ENCODE measurements around the gene EXOC4.

Gene EXOC4

DNA sequence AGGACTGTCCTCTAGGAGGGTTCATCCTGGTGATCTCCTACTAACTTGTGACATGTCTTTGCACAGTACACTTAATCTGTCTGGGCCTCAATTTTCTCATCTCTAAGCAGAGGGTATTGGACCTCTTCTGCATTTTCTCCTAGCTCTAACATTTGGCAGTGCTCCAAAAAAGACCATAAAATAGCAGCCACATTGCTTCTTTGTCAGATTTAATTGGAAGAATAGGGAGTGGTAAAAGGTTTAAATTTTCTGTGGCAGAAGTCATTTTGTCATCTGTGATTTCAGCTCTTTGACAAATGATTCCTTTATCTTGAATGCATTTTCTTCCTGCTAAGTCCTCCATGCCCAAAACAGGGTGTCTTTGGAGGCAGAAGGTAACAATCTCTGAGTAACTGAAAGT, 584.3 kb downstream of the EXOC4 start:
- no peak overlapping the region for H3K27ac ChIP-seq
- TF ChIP-seq, protein P1, sequence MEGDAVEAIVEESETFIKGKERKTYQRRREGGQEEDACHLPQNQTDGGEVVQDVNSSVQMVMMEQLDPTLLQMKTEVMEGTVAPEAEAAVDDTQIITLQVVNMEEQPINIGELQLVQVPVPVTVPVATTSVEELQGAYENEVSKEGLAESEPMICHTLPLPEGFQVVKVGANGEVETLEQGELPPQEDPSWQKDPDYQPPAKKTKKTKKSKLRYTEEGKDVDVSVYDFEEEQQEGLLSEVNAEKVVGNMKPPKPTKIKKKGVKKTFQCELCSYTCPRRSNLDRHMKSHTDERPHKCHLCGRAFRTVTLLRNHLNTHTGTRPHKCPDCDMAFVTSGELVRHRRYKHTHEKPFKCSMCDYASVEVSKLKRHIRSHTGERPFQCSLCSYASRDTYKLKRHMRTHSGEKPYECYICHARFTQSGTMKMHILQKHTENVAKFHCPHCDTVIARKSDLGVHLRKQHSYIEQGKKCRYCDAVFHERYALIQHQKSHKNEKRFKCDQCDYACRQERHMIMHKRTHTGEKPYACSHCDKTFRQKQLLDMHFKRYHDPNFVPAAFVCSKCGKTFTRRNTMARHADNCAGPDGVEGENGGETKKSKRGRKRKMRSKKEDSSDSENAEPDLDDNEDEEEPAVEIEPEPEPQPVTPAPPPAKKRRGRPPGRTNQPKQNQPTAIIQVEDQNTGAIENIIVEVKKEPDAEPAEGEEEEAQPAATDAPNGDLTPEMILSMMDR (conservative IDR thresholded peaks at IDR 0.05): no peak
- TF ChIP-seq ZFX (IDR thresholded peaks at IDR 0.05): no peak

DNA sequence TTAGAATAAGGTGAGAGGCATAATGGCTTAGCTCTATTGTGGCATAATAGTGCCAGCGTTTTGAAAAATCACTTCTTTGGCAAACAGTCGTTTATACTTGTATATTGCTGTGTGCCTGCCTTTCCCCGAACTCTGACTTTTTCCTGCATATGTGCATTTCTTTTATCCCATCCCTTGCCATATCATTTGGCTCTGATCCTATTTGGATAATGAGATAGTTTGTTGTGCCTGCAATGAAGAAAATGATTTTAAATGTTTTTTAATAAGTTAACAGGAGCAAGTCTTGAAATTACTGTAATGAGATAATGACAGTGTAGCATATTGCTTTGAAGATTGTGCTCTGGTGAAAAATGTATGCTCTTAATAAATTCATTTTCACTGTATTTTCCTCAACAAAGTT, 586.2 kb downstream of the EXOC4 start:
- H3K27ac ChIP-seq: no peak overlapping the region
- TF ChIP-seq ZFX (IDR thresholded peaks at IDR 0.05): no peak
- TF ChIP-seq, protein P1 (conservative IDR thresholded peaks at IDR 0.05): no peak

DNA sequence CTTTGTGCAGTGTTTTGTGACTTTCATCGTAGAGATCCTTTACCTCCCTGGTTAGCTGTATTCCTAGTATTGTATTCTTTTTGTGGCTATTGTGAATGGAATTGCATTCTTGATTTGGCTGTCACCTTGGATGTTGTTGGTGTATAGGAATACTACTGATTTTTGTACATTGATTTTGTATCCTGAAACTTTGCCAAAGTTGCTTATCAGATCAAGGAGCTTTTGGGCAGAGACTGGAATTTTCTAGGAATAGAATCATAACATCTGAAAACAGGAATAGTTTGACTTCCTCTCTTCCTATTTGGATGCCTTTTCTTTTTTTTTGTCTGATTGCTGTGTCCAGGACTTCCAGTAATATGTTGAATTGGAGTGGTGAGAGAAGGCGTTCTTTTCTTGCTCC, 590.5 kb downstream of the EXOC4 start:
- no peak overlapping the region for H3K27ac ChIP-seq
- TF ChIP-seq, protein P1 (conservative IDR thresholded peaks at IDR 0.05): no peak
- no peak for TF ChIP-seq ZFX (IDR thresholded peaks at IDR 0.05)

DNA sequence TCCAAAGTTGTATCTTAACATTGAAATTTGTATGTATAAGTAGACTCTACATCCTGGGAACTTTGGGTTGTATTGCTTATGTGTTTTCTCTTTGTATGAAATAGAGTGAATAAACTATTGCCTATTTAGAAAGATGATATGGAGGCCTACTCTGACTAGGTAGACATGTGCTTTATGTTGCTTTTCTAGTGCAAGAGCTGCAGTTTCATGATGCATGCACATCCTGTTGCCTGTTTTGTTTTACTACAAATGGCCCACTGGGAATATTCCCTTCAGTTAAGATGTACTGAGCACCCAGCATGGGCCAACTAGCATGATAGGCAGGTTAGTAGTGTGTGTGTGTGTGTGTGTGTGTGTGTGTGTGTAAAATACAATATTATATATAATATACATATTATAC, 592.1 kb downstream of the EXOC4 start:
- TF ChIP-seq, protein P1 (conservative IDR thresholded peaks at IDR 0.05): no peak
- no peak for TF ChIP-seq ZFX (IDR thresholded peaks at IDR 0.05)
- no peak overlapping the region for H3K27ac ChIP-seq

DNA sequence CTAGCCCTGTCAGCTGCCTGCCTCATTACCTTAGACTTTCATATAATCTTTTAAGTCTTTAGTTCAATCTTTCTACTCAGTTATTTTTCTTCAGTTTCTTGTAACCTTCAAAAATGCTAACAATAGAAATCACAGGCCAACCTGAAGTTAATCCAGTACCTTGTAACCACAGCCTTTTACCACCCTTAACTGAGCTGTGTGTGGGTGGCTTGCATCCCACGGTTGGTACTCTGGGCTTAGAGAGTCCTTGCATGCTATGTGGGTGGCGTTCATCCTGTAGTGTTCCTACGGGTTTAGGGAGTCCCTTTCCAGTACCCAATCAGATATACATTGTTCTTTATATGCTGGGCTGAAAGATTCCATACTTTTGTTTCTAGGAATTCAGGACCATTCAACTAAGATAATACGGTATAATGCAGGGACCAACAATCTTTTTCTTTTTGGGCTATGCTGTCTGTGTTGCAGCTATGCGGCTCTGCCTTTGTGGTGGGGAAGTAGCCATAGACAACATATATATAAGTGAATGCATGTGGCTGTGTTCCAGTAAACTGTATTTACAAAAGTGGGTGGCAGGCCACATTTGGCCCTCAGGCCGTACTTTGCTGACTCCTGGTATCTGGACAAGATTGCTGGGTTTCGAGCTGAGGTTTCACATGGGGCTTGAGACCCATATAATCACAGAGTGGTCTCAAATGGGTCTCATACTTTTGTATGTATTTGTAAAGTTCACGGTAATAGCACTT, 593.5 kb downstream of the EXOC4 start:
- H3K27ac ChIP-seq: no peak overlapping the region
- TF ChIP-seq ZFX (IDR thresholded peaks at IDR 0.05): no peak
- TF ChIP-seq, protein P1 (conservative IDR thresholded peaks at IDR 0.05): no peak

DNA sequence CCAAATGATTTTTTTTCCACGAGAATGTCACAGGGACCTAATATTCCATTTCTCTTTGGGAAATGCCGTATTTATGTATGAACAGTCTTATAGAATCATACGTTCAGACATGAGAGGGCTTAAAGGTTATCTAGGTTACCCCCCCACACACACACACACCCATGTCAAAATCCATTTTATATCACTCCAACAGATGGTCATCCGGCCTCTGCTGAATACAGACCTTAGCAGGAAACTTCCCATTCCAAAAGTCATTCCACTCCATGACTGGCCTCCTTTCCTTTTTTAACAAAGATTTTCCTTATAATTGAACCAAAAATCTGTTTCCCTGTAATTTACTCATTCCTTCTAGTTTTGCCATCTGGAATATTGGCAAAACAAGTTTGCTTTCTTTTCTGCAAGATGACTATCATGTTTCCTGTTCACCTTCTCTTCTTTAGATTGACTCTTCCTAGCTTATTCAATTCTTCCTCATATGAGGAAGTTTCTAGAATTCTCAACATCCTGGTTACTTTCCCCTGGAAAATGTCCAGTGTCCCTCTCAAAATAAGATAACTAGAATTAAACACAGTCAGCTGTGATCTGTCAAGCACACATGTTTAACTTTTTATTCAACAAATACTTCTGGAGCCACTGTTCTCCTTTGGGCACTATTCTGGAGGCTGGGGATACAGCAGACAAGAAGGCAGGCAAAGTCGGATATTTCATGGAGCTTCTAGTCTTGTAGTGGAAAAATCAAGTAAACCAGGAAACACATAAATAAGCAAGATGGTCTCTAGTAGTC, 597.8 kb downstream of the EXOC4 start:
- TF ChIP-seq, protein P1 (conservative IDR thresholded peaks at IDR 0.05): no peak
- TF ChIP-seq ZFX (IDR thresholded peaks at IDR 0.05): no peak
- no peak overlapping the region for H3K27ac ChIP-seq

DNA sequence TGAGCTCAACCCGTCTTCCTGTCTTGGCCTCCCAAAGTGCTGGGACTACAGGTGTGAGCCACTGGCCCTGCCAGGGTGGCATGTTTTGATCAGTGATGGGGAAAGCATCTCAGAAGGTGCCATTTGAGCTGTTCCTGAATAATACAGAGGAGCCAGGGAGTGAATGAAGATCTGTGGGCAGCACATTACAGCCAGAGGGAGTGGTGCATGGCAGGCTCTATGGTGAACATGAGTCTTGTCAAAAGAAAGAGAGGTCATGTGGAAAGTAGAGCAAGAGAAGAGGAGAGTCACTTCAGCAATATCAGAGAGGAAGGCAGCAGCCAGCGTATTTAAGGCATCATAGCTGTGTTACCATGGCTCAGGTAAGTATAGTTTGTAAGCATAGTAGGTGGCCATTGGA, 598.5 kb downstream of the EXOC4 start:
- TF ChIP-seq, protein P1 (conservative IDR thresholded peaks at IDR 0.05): no peak
- no peak for TF ChIP-seq ZFX (IDR thresholded peaks at IDR 0.05)
- H3K27ac ChIP-seq: no peak overlapping the region
